H1 (cell line): ENCODE results near the gene POLR2C. TPM values are rescaled to one million over a fixed set of nuclear protein-coding genes. Genes with fewer than 3 reads are reported as not detected.

Experiments
- GABPA ChIP-seq: IDR thresholded peaks from 2 replicates; pipeline ENCODE4 v1.6.1; 2011; ENCODE audit warnings: mild to moderate bottlenecking, low read length, moderate library complexity, borderline replicate concordance; ENCODE audit not compliant: insufficient read depth
- HDAC2 ChIP-seq, 2 experiments: fragments of 300-600 bp in 1 of 2; sonication (generic) in 1 of 2; IDR thresholded peaks; 2 replicates each; pipeline ENCODE4 v1.6.1; 2011 to 2012; ENCODE audit warnings: low read depth in 2 of 2, low read length in 2 of 2, mild to moderate bottlenecking in 2 of 2, moderate library complexity in 2 of 2, borderline replicate concordance in 1 of 2, inconsistent platforms in 1 of 2
- JUN ChIP-seq: IDR thresholded peaks from 2 replicates; pipeline ENCODE4 v1.6.1; 2011; ENCODE audit warnings: low read depth, mild to moderate bottlenecking, improper control_type of control experiment, low read length
- KDM4A ChIP-seq: IDR thresholded peaks from one replicate; pipeline ENCODE4 v1.7.1; 2012; ENCODE audit warnings: low read depth, mild to moderate bottlenecking, moderate library complexity, low read length, inconsistent platforms; ENCODE audit not compliant: severe bottlenecking
- KDM5A ChIP-seq: fragments of 200-600 bp; IDR thresholded peaks from 2 replicates; pipeline ENCODE4 v1.7.1; 2012; ENCODE audit warnings: mild to moderate bottlenecking, low read length, inconsistent platforms, mixed read lengths
- NANOG ChIP-seq: IDR thresholded peaks from 2 replicates; pipeline ENCODE4 v1.6.1; 2011; ENCODE audit warnings: low read length, low read depth, mild to moderate bottlenecking, inconsistent platforms; ENCODE audit not compliant: insufficient read depth, poor library complexity, severe bottlenecking
- SIN3A ChIP-seq, 2 experiments: IDR thresholded peaks in 1 of 2; conservative IDR thresholded peaks in 1 of 2; 2 replicates each; pipeline ENCODE4 v1.6.1; 2011 to 2012; ENCODE audit warnings: low read length in 2 of 2, improper control_type of control experiment in 1 of 2, low read depth in 1 of 2, mild to moderate bottlenecking in 1 of 2
- SP4 ChIP-seq: IDR thresholded peaks from 2 replicates; pipeline ENCODE4 v1.6.1; 2012; ENCODE audit warnings: low read length, inconsistent platforms
- YY1 ChIP-seq: IDR thresholded peaks from 2 replicates; pipeline ENCODE4 v1.6.1; 2011; ENCODE audit warnings: low read depth, mild to moderate bottlenecking, low read length
- polyA plus RNA-seq, 7 experiments: library from polyadenylated mRNA; depleted of rRNA in 3 of 7; stranded (reverse) in 5 of 7; unstranded in 2 of 7; fragments of >200 nt in 5 of 7; fragments of 200-250 nt in 2 of 7; gene quantifications; 1 replicate in 5 of 7; 2 replicates in 1 of 7; 4 replicates in 1 of 7; pipeline versions ENCODE4 v1.2.1 to v1.2.3, GENCODE V29; 2011 to 2013; ENCODE audit warnings: missing spikeins in 2 of 7, mixed read lengths in 2 of 7
- total RNA-seq: library from RNA; stranded (reverse); fragmentation: NEBNext Ultra II Directional; extraction: Animal tissue kit (Norgen Biotek cat#: 25700); gene quantifications from 2 replicates; pipeline ENCODE4 v1.2.1, GENCODE V29; 2021

The POLR2C gene
- total and polyA plus RNA-seq, 2 of the 8 experiments (the other 6 are each of a cell fraction or from before 2014, with no cell fraction given) = 72.5 to 132 TPM

GRCh38 chr16:57476546-57477410 lies 14.3 kb downstream of the POLR2C start (continued):
- TF ChIP-seq NANOG = no peak
- TF ChIP-seq YY1 = no peak
- no peak for TF ChIP-seq SP4
- TF ChIP-seq JUN = no peak
- no peak for TF ChIP-seq KDM4A
- no peak for TF ChIP-seq GABPA
- no peak for TF ChIP-seq KDM5A
- no peak for TF ChIP-seq HDAC2 (IDR thresholded peaks at IDR 0.05; ENCODE audit: borderline replicate concordance in 1 of 2, low read depth in 2 of 2, low read length in 2 of 2)
- no peak for TF ChIP-seq SIN3A (conservative IDR thresholded peaks at IDR 0.05 in 1 of 2, IDR thresholded peaks at IDR 0.05 in 1 of 2; ENCODE audit: low read depth in 1 of 2, low read length in 2 of 2)
